Activated CD8-positive, alpha-beta memory T cell treated with anti-CD3 and anti-CD28 coated beads, Interleukin-2, amount 50 U/mL, for 24 hours (primary cell): Measurements from ENCODE around the gene PDPN.

Experiments used
- DNase-seq: peaks from one replicate; pipeline ENCODE4 v3.0.0-alpha.2; 2020; ENCODE audit errors: extremely low read depth

PDPN gene

GRCh38 chr1:13577846-13578245 is 5.8 kb upstream of the PDPN start:
- DNase-seq = no peak

- DNase-seq = no peak
These were observed 2.2 kb upstream of the PDPN start for GRCh38 chr1:13581446-13581845.

DNA sequence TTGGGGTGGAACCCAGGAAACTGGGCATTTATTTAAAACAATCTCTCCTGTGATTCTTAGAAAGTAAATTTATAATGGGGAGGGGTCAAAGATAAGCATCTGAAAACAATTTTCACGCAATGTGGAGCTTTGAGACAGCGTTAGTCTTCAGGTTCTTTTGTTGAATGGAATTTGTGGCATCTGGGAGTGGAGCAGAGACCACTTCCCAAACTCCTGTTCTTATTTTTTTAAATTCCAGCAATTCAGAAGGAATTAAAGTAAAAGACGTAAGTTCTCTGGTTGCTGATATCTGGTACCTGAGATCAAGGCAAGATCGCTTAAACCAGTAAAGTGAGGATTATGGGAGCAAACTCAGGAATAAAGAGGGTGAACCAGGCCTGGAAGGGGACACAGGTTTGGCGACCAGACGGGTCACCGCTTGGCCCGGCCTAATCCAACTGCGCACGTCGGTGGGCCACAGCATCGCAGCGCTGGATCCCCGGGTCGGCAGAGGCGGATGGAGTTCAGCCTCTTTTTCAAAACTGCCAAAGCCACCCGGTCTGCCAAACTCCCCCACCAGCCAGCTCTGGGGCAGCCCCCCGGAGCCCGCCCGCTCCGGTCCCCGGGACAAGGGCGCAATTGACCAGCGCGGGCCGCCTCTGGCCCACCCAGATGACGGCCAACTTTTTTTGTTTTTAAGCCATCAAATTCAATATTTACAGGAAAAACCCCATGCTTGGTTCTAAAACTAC is 754 bp upstream of the PDPN start:
- DNase-seq = no peak

DNA sequence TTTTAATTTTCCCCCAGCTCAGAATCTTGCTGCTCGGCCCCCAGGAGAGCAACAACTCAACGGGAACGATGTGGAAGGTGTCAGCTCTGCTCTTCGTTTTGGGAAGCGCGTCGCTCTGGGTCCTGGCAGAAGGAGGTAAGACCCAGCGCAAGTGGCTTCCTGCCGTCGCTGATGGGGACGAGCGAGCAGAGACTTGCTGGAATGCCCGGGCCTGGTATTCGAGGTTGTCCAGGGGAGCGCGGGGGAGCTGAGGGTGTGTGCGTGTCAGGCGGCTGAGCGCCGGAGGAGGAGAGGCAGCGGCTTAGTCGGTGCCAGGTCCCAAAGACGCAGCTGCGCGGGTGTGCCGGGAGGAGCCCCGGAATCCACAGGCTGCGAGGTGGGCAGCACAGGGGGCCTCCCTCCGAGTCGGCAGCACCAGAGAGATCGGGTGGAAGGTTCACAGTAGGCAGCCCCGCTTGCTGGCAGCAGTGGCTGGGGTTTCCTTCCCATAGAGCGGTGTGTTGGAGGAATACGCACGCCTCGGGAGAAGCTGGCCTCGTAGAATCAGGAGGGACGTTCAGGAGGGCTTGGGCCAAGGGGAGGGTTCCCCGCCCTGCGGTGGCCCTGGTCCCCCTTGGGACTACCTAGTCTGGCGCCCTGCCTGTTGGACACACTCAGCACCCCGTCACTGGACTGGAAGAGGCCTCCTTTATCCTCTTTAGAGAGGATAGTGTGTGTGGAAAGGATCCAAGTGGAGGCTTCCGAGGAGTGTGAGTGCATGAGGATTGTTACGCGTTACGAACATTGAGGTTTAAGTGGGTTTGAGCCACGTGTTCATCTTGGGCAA is 547 bp downstream of the PDPN start:
- no peak for DNase-seq

DNA sequence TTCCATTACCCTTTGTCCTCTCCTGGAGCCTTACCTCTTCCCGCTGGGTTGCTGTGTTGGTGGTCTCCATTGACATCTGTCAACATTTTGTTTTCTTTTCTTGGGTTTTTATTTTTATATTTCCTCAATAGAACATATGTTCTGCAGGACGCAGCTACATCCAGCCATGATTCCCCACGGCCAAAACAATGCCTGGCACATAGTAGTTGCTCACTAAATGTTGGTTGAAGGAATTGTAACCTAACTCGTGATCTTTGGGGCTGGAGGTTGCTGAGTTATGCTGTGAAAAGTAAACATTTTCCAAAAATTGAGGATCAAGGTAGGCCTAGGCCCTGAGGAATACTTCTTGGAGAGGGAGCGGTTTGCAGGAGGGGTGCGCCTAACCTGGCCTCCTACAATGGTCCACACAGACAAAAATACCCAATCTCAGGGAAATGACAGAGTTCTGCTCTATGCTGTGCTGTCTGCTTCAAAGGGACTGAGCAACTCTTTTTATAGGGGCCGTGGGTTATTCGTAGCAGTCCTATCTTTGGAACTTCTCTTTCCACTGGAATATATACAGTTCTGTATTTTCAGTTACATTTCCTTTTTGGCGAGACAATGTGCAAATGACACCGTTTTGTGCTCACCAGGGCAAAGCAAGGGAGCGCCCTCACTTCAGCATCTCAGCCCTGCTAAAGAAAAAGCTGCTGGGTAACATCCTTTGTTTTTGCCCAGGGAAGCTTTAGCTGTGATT is 1.4 kb downstream of the PDPN start:
- no peak for DNase-seq

GRCh38 chr1:13585612-13585991 is 2.0 kb downstream of the PDPN start:
- no peak for DNase-seq

- no peak for DNase-seq
These were observed 2.4 kb downstream of the PDPN start for GRCh38 chr1:13586001-13586400.

- no peak for DNase-seq
These were observed 3.8 kb downstream of the PDPN start for GRCh38 chr1:13587256-13588030.

GRCh38 chr1:13588946-13589796 is 5.5 kb downstream of the PDPN start:
- no peak for DNase-seq

- DNase-seq = no peak
These were observed 6.9 kb downstream of the PDPN start for GRCh38 chr1:13590486-13590885.

DNA sequence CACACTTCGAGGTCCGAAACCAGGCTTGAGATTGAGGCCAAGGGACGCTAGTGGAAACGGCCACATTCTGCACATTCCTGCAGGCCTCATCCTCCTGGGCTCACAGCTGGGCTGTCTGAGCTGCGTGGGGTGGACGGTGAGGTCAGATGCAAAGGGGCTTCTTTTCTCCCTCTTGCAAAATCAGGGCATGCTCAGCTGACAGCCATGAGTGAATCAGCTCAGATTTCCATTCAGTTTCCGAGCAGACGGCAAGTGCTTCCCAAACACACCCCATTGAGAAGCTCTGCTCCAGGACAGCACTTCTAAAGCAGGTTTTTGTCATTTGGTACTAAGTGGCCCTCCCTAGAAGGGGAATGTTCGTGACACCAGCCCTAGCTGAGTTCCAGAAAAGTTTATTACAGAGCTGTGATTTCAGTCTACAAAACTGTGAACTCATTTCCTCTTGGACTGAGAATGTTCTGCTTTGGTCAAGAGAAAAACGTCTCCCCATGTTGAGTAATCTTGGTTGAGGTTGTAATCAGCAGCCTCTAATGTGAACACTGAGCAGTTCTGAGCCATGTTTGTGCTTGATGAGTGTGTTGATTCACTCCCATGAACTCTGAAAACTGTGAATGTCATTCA is 10.0 kb downstream of the PDPN start:
- no peak for DNase-seq

DNA sequence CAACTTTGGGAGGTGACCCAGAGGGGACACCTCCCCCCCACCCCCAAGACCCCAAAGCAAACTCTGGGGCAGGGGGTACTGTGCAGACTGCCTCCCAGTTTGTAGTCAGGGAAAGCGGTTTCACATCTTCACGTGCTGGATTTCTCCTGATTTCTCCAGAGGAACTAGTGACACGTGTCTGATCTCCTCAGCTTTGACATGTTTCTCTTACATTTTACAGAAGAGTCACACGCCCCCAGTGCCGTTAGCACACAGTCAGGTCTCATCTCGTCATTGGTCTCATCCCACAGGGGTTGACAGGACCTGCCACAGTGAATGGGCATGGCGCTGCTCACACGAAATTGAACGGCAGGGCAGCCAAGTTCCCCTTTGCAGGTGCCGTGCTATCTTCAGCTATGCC is 11.8 kb downstream of the PDPN start:
- no peak for DNase-seq

DNA sequence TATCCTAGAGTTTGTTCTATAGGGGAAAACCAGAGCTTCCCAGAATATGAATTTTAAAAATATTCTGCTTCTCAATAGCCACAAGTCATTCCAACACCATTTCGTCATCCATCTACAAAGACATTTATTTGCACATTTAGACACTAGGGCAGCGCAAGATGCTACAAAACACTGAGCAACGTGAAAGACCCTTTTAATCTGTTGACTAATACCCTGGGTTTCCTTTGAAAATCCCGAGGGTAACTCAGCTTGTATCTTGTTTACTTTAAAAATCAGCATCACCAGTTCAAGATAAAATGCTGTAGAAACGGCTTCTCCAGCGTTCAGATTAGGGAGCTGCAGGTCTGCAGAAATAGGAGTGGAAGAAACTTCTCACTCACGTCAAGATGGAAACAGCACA is 13.5 kb downstream of the PDPN start:
- no peak for DNase-seq

DNA sequence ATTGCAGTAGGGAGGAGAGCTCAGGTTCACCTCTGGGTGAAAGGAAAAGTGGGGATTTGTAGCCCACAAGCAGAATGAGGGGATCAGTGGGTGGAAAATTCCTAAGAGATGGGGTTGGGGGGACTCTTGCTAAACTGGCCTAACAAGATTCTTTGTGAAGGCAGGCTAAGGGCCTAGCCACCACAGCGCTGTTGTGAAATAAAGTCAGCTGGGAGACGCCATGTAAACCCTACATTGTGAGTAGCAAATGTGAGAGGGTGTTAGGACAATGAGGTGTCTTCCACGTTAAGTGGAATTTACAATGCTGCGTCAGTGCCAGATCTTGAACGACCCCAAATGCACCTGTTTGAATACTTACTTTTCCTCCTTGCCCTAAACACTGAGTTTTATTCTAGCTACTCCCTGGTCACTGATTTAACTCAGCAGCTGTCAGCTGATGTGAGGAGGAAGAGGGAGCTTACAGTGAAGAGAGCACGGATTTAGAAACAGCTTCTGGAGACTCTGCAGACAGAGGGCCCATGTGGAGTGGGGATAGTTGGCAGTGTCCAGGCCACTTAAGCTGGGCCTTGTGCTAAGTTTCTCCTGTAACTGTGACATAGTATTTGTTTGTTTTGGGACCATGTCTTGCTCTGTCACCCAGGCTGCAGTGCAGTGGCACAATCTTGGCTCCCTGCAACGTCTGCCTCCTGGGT is 17.3 kb downstream of the PDPN start:
- no peak for DNase-seq

DNA sequence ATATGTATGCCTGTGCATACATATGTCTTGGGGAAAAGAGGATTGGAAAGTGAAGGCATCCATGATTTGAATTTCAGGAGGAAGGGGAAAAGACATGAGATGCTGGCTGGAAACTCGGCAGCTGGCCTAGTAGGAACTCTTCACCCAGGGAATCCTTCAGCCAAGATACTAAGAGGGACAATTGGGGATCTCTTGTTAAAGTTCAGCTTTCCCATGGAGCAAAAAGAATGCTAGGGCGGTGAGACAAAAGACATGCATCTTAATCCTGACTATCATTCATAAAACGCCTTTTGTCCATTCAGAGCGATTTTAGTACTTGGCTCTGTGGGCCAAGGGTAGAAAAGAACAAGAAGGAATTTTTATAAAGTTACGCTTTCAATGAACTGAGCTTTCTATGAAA is 20.5 kb downstream of the PDPN start:
- no peak for DNase-seq

DNA sequence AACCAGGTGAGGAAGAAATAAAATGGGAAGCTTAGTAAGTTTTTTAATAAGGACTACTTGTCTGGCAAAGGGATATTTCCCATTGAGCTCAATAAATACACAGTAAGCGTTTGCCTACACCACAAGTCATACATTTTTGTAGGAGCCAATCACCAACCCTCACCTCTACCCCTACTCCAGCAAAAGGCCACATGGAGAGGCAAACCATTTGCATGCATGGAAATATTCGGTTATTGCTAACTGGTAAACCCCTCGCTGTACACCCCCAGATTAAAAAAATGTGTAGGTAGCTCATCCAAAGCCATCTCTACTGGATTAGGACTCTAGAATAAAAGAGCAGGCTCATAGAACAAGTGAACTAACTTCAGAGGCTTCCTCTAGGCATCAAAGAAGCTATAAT is 21.1 kb downstream of the PDPN start:
- no peak for DNase-seq

DNA sequence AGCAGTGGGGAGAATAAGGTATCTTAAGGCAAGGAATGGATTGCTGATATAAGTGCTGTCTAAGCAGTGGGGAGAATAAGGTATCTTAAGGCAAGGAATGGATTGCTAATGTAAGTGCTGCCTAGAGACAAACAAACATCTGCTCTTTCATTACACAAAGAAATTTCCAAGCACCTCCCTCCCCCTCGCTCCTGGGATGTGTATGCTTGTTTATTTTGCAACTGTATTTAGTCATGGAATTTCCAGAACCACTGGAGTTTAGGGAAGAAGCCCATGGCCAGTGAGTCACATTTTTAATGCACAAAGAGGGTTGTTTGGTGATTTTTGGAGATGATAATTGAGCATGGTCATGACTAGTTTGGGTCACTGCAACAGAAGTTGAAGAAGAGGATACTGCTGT is 21.5 kb downstream of the PDPN start:
- no peak for DNase-seq

GRCh38 chr1:13607002-13607401 is 23.4 kb downstream of the PDPN start:
- no peak for DNase-seq

DNA sequence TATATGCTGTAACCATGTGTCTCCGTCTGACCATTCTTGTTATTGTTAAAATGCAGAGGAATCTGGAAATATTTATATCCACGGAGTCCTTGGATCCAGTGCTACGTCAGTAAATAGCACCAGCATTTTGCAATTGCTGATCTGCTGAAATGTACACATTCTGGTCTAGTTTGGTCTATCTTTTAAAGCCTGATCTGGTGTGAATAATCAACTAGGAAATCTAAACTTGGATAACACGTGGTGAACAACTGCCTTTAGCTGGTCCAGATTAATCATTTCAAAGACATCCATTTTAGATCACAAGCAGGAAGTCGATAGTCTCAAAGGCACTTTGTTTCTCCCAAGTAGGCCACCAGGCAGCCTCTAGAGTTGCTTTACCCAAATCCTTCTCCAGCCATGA is 32.6 kb downstream of the PDPN start:
- no peak for DNase-seq

DNA sequence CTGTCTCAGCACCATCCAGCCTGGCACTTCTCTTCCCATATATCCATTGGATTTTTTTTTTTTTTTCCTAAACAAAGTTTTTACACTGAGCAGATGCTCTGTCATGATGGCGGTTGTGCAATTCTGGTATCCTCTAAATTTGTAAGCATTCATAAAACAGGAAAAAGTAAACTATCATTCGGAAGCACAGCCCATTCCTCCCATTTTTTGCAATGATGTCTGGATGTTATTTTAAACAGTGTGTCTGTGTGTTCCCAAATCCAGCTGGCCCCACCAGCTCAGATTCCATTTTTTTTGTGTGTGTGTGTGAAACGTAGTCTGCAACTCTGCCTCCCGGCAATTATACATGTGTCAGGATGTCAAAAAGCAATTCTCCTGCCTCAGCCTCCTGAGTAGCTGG is 33.5 kb downstream of the PDPN start:
- no peak for DNase-seq
